Caco-2 (cell line): ENCODE data around the gene RABL6. TPM values are rescaled to one million over a fixed set of nuclear protein-coding genes. Genes with fewer than 3 reads are reported as not detected.

ENCODE experiments used
- BruUV-seq: library from RNA; stranded (reverse); fragments of 400-500 nt; replicated peaks from 2 replicates; lab custom pipeline; 2021; lab: Mats Ljungman, UMichigan
- CTCF ChIA-PET: fragments of 300-600 bp; sonication (Branson Sonifier 250); formaldehyde crosslinking; loops from one replicate; lab custom pipeline; 2022; ENCODE audit warnings: antibody characterized with exemption; lab: Charles Lee
- POLR2A ChIA-PET: fragments of 300-600 bp; sonication (Branson Sonifier 250); formaldehyde crosslinking; loops from one replicate; lab custom pipeline; 2022; ENCODE audit warnings: antibody characterized with exemption; lab: Charles Lee
- DNase-seq, 2 experiments: peaks; one replicate each; pipeline versions ENCODE4 v3.0.0 to v3.0.0-alpha.2; 2020 to 2022
- H3K27me3 ChIP-seq: replicated peaks from 2 replicates; pipeline ENCODE4 v1.6.0; 2011; ENCODE audit warnings: low read length; ENCODE audit not compliant: control insufficient read depth, insufficient read depth
- H3K36me3 ChIP-seq: 2 replicates; pipeline ENCODE4 v1.5.1; 2011; ENCODE audit warnings: low read length; ENCODE audit not compliant: control insufficient read depth, insufficient read depth
- H3K4me1 ChIP-seq: fragments of 250-450 bp; sonication (Bioruptor Pico); 2 replicates; pipeline ENCODE4 v1.5.1; 2020; ENCODE audit warnings: mild to moderate bottlenecking
- H3K4me3 ChIP-seq: 2 replicates; pipeline ENCODE4 v1.5.1; 2011; ENCODE audit warnings: low read depth, mild to moderate bottlenecking, control low read depth, low read length
- H3K9me3 ChIP-seq: fragments of 250-450 bp; sonication (Bioruptor Pico); 2 replicates; pipeline ENCODE4 v1.5.1; 2020; ENCODE audit warnings: mild to moderate bottlenecking, moderate library complexity
- H3K27ac Mint-ChIP-seq: one replicate; pipeline ENCODE4 v1.8.0; 2022; ENCODE audit warnings: mixed read lengths; ENCODE audit not compliant: unreplicated experiment
- H3K27me3 Mint-ChIP-seq: one replicate; pipeline ENCODE4 v1.8.0; 2022; ENCODE audit warnings: mixed read lengths; ENCODE audit not compliant: insufficient read depth, unreplicated experiment
- H3K36me3 Mint-ChIP-seq: one replicate; pipeline ENCODE4 v1.8.0; 2022; ENCODE audit warnings: mild to moderate bottlenecking, mixed read lengths; ENCODE audit not compliant: insufficient read depth, unreplicated experiment
- H3K4me1 Mint-ChIP-seq: one replicate; pipeline ENCODE4 v1.8.0; 2022; ENCODE audit warnings: low read depth, mixed read lengths; ENCODE audit not compliant: unreplicated experiment
- H3K4me3 Mint-ChIP-seq: one replicate; pipeline ENCODE4 v1.8.0; 2022; ENCODE audit warnings: mild to moderate bottlenecking, moderate library complexity, mixed read lengths; ENCODE audit not compliant: unreplicated experiment
- H3K9me3 Mint-ChIP-seq: one replicate; pipeline ENCODE4 v1.8.0; 2022; ENCODE audit warnings: mixed read lengths; ENCODE audit not compliant: unreplicated experiment
- intact Hi-C: fragments of 100-400 bp; cut with micrococcal nuclease; formaldehyde crosslinking; loops from one replicate; pipeline ENCODE4 v1.10.0; 2022; ENCODE audit not compliant: unreplicated experiment
- total RNA-seq: library from RNA; stranded (reverse); gene quantifications from 2 replicates; pipeline ENCODE4 v1.2.3, GENCODE V29; 2022
- TF ChIP-seq, protein P1 (sequence below), 2 experiments: fragments of 200-600 bp in 1 of 2; IDR thresholded peaks; 1 replicate in 1 of 2; 2 replicates in 1 of 2; pipeline versions ENCODE4 v1.5.1 to v1.8.0; 2011 to 2022; ENCODE audit warnings: antibody characterized with exemption in 1 of 2, control low read depth in 1 of 2, inconsistent platforms in 1 of 2, low read depth in 1 of 2, low read length in 1 of 2, mild to moderate bottlenecking in 1 of 2, moderate library complexity in 1 of 2; ENCODE audit not compliant: insufficient read depth in 1 of 2, severe bottlenecking in 1 of 2, unreplicated experiment in 1 of 2

Gene RABL6
- total RNA-seq, 1 experiment from 2014 or later = 138 TPM

- H3K9me3 ChIP-seq = no peaks in the 10 kb centered on the region
- Mint-ChIP-seq H3K36me3 (peaks cover 67% of the 10 kb centered on the region), H3K4me3 (peak overlapping the region; percentile 75), H3K27me3 (no peaks in the 10 kb centered on the region), H3K27ac (peak overlapping the region; percentile 58), H3K4me1 (peaks cover 6% of the 10 kb centered on the region), H3K9me3 (no peaks in the 10 kb centered on the region)
- peaks cover 5% of the 10 kb centered on the region for H3K36me3 ChIP-seq
- TF ChIP-seq, protein P1, sequence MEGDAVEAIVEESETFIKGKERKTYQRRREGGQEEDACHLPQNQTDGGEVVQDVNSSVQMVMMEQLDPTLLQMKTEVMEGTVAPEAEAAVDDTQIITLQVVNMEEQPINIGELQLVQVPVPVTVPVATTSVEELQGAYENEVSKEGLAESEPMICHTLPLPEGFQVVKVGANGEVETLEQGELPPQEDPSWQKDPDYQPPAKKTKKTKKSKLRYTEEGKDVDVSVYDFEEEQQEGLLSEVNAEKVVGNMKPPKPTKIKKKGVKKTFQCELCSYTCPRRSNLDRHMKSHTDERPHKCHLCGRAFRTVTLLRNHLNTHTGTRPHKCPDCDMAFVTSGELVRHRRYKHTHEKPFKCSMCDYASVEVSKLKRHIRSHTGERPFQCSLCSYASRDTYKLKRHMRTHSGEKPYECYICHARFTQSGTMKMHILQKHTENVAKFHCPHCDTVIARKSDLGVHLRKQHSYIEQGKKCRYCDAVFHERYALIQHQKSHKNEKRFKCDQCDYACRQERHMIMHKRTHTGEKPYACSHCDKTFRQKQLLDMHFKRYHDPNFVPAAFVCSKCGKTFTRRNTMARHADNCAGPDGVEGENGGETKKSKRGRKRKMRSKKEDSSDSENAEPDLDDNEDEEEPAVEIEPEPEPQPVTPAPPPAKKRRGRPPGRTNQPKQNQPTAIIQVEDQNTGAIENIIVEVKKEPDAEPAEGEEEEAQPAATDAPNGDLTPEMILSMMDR (IDR thresholded peaks at IDR 0.05; ENCODE audit: insufficient read depth in 1 of 2, low read depth in 1 of 2, low read length in 1 of 2, severe bottlenecking in 1 of 2, unreplicated experiment in 1 of 2) = no peak
- ChIA-PET POLR2A (interaction anchor here (0.5 kb wide), 1 partner anchor 1068 kb away, joined by 3 read pairs; no protein-coding TSS in a partner anchor), CTCF (no interaction called here)
- H3K27me3 ChIP-seq = no peaks in the 10 kb centered on the region
- peak overlapping the region; percentile 90 for H3K4me3 ChIP-seq
- intact Hi-C loops = loop anchor here (5.0 kb wide), 1 partner anchor 39 kb away; the partner anchor contains the start of gene PHPT1
- no TSS peak for BruUV-seq
- no peak for DNase-seq
- peaks cover 18% of the 10 kb centered on the region; the same call in 1 of the 2 replicates for H3K4me1 ChIP-seq
Measured at GRCh38 chr9:136808806-136809158, 1.0 kb downstream of the RABL6 start.

DNA sequence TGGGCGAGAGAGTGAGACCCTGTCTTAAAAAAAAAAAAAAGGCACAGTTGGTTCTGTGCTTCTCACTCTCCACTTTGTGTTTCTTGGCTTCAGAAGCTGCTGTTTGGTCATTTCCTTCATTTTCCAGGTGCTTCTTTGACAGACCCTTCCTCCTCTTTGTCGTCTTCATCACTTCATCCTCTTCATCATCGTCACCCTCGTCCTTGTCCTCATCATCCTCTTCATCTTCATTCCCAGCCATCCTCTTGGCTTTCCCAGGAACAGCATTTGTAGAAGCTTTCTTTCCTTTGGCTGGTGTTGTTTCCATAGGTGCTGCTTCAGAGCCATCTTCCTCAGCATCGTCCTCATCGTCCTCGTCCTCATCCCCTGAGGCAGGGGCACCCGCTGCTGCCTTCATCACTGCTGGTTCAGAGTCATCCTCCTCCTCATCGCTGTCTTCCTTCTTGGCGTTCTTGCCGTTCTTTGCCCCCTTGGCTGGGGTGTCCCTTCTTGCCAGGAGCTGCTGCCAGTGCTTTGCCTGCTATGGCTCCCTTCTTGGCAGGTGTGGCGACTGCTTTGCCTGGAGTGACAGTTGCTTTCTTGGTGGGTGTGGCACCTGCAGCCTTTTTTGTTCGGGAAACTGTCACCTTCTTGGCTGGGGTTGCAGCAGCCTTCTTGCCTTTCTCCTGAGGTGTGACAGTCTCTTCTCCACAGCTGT, 7.1 kb downstream of the RABL6 start:
- H3K27me3 Mint-ChIP-seq = no peaks in the 10 kb centered on the region
- no peaks in the 10 kb centered on the region for H3K9me3 Mint-ChIP-seq
- DNase-seq = no peak
- no peak overlapping the region for H3K4me3 ChIP-seq
- no peaks in the 10 kb centered on the region for H3K27me3 ChIP-seq
- 0 out of 2 replicates have a peak, but pooled peaks cover 3% of the 10 kb centered on the region for H3K4me1 ChIP-seq
- H3K9me3 ChIP-seq = no peaks in the 10 kb centered on the region
- ChIA-PET CTCF (interaction anchor here (0.5 to 1.2 kb wide), 3 partner anchors 28 to 652 kb away, joined by 3 to 4 read pairs (median 3); partner anchors contain the start of gene AJM1), POLR2A (no interaction called here)
- H3K27ac Mint-ChIP-seq = peak overlapping the region; percentile 52
- H3K36me3 Mint-ChIP-seq = peaks cover 87% of the 10 kb centered on the region
- TF ChIP-seq, protein P1 (IDR thresholded peaks at IDR 0.05; ENCODE audit: insufficient read depth in 1 of 2, low read depth in 1 of 2, low read length in 1 of 2, severe bottlenecking in 1 of 2, unreplicated experiment in 1 of 2) = no peak
- H3K4me3 Mint-ChIP-seq = no peak overlapping the region
- peaks cover 7% of the 10 kb centered on the region for H3K4me1 Mint-ChIP-seq
- H3K36me3 ChIP-seq = peaks cover 4% of the 10 kb centered on the region
- BruUV-seq = no TSS peak
- intact Hi-C loops = no loop called here

DNA sequence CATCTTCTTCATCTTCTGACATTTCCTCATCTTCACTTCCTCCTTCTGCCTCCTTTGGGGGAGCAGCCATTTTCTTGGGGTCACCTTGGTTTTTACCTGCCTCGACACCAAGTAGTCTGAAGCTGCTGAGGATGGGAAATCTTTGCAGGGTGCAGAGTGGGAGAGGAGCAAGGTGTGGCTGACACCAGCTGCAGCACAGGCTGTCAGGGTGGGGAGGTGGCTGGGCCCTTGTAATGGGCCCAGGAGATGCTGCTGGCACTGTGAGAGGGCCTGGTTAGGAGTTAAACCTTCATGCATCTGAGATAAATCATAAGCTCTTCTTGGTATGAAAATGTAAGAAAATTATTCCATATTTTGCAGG, 7.7 kb downstream of the RABL6 start:
- Histone ChIP-seq H3K4me1 (no peaks in the 10 kb centered on the region), H3K27me3 (no peaks in the 10 kb centered on the region), H3K9me3 (no peaks in the 10 kb centered on the region), H3K4me3 (no peak overlapping the region), H3K36me3 (peaks cover 4% of the 10 kb centered on the region)
- ChIA-PET CTCF (interaction anchor here (0.5 to 1.2 kb wide), 2 partner anchors 27 to 219 kb away, joined by 3 read pairs; partner anchors contain the start of gene AJM1), POLR2A (no interaction called here)
- H3K27ac Mint-ChIP-seq = no peak overlapping the region
- intact Hi-C loops = no loop called here
- H3K9me3 Mint-ChIP-seq = no peaks in the 10 kb centered on the region
- peaks cover 7% of the 10 kb centered on the region for H3K4me1 Mint-ChIP-seq
- TF ChIP-seq, protein P1 (IDR thresholded peaks at IDR 0.05; ENCODE audit: insufficient read depth in 1 of 2, low read depth in 1 of 2, low read length in 1 of 2, severe bottlenecking in 1 of 2, unreplicated experiment in 1 of 2) = no peak
- H3K27me3 Mint-ChIP-seq = no peaks in the 10 kb centered on the region
- H3K4me3 Mint-ChIP-seq = no peak overlapping the region
- H3K36me3 Mint-ChIP-seq = peaks cover 87% of the 10 kb centered on the region
- no peak for DNase-seq
- BruUV-seq = no TSS peak
